HEK293 (cell line): Measurements from ENCODE around the gene PCYOX1L.

Source experiments
- CTCF ChIA-PET: fragments of 350-600 bp; formaldehyde crosslinking; extraction: SDS; loops from one replicate; lab custom pipeline; 2021; ENCODE audit warnings: antibody characterized with exemption; lab: Yijun Ruan, JAX
- POLR2A ChIA-PET: fragments of 300-600 bp; formaldehyde crosslinking; extraction: SDS; loops from one replicate; lab custom pipeline; 2020; ENCODE audit warnings: antibody characterized with exemption, inconsistent platforms; lab: Yijun Ruan, JAX
- H3K27ac ChIP-seq: fragments of 200-500 bp; sonication (Bioruptor generic); 2 replicates; pipeline ENCODE4 v1.5.1; 2014; ENCODE audit warnings: low read depth, low read length, control low read depth, inconsistent platforms; ENCODE audit errors: extremely low read depth
- H3K36me3 ChIP-seq, 2 experiments: fragments of 200-500 bp in 1 of 2; sonication (Bioruptor generic) in 1 of 2; 1 replicate in 1 of 2; 2 replicates in 1 of 2; pipeline ENCODE4 v1.5.1; 2014 to 2017; ENCODE audit warnings: inconsistent platforms in 2 of 2, low read length in 2 of 2; ENCODE audit not compliant: control insufficient read depth in 2 of 2, insufficient read depth in 1 of 2
- H3K4me1 ChIP-seq: fragments of 200-500 bp; sonication (Bioruptor generic); 2 replicates; pipeline ENCODE4 v1.5.1; 2014; ENCODE audit warnings: mild to moderate bottlenecking, low read length, inconsistent platforms; ENCODE audit not compliant: control insufficient read depth, insufficient read depth
- H3K4me3 ChIP-seq: 2 replicates; pipeline ENCODE4 v1.5.1; 2011; ENCODE audit warnings: low read depth, mild to moderate bottlenecking, control low read depth, low read length, moderate library complexity
- H3K9me3 ChIP-seq: fragments of 200-500 bp; sonication (Bioruptor generic); 2 replicates; pipeline ENCODE4 v1.5.1; 2014; ENCODE audit warnings: low read depth, low read length, inconsistent platforms; ENCODE audit not compliant: control insufficient read depth, insufficient read depth
- BCL11A ChIP-seq: fragments of 450-650 bp; formaldehyde crosslinking; IDR thresholded peaks from 2 replicates; pipeline ENCODE4 v1.5.1; 2016; ENCODE audit warnings: low read depth, missing biosample characterization, missing genetic modification characterization
- EGR2 ChIP-seq: fragments of 450-650 bp; formaldehyde crosslinking; IDR thresholded peaks from 2 replicates; pipeline ENCODE4 v1.5.1; 2016; ENCODE audit warnings: low read depth, missing biosample characterization, missing genetic modification characterization
- FEZF1 ChIP-seq: fragments of 450-650 bp; formaldehyde crosslinking; IDR thresholded peaks from 2 replicates; pipeline ENCODE4 v1.5.1; 2016; ENCODE audit warnings: missing biosample characterization, missing genetic modification characterization
- HOXA7 ChIP-seq: sonication (generic); formaldehyde crosslinking; IDR thresholded peaks from 2 replicates; pipeline ENCODE4 v1.8.1; 2022; ENCODE audit warnings: missing genetic modification reagents, borderline replicate concordance
- HOXC10 ChIP-seq: sonication (generic); formaldehyde crosslinking; IDR thresholded peaks from 2 replicates; pipeline ENCODE4 v1.8.1; 2023; ENCODE audit warnings: mild to moderate bottlenecking, missing genetic modification reagents
- INSM2 ChIP-seq: fragments of 450-650 bp; formaldehyde crosslinking; IDR thresholded peaks from 2 replicates; pipeline ENCODE4 v1.5.1; 2016; ENCODE audit warnings: missing biosample characterization, missing genetic modification characterization
- KLF9 ChIP-seq: fragments of 450-650 bp; formaldehyde crosslinking; IDR thresholded peaks from 2 replicates; pipeline ENCODE4 v1.5.1; 2016; ENCODE audit warnings: missing biosample characterization, missing genetic modification characterization, low read depth
- MEIS1 ChIP-seq: sonication (generic); formaldehyde crosslinking; IDR thresholded peaks from 2 replicates; pipeline ENCODE4 v1.8.1; 2022; ENCODE audit warnings: missing genetic modification reagents, mild to moderate bottlenecking, borderline replicate concordance
- PRDM10 ChIP-seq: fragments of 450-650 bp; formaldehyde crosslinking; IDR thresholded peaks from 2 replicates; pipeline ENCODE4 v1.5.1; 2016; ENCODE audit warnings: missing biosample characterization, missing genetic modification characterization
- SCRT1 ChIP-seq: fragments of 450-650 bp; formaldehyde crosslinking; IDR thresholded peaks from 2 replicates; pipeline ENCODE4 v1.5.1; 2016; ENCODE audit warnings: missing biosample characterization, missing genetic modification characterization, borderline replicate concordance
- SP7 ChIP-seq: fragments of 450-650 bp; formaldehyde crosslinking; IDR thresholded peaks from 2 replicates; pipeline ENCODE4 v1.5.1; 2016; ENCODE audit warnings: missing biosample characterization, missing genetic modification characterization
- ZBTB48 ChIP-seq: fragments of 450-650 bp; formaldehyde crosslinking; IDR thresholded peaks from 2 replicates; pipeline ENCODE4 v1.5.1; 2016; ENCODE audit warnings: missing biosample characterization, missing genetic modification characterization
- ZBTB8A ChIP-seq: fragments of 450-650 bp; formaldehyde crosslinking; IDR thresholded peaks from 2 replicates; pipeline ENCODE4 v1.5.1; 2016; ENCODE audit warnings: missing biosample characterization, missing genetic modification characterization
- ZNF138 ChIP-seq: fragments of 450-650 bp; formaldehyde crosslinking; IDR thresholded peaks from 2 replicates; pipeline ENCODE4 v1.5.1; 2016; ENCODE audit warnings: missing biosample characterization, missing genetic modification characterization, borderline replicate concordance
- ZNF211 ChIP-seq: fragments of 450-650 bp; formaldehyde crosslinking; IDR thresholded peaks from 2 replicates; pipeline ENCODE4 v1.5.1; 2016; ENCODE audit warnings: low read depth, missing biosample characterization, missing genetic modification characterization
- ZNF324 ChIP-seq: fragments of 450-650 bp; formaldehyde crosslinking; IDR thresholded peaks from 2 replicates; pipeline ENCODE4 v1.5.1; 2016; ENCODE audit warnings: missing biosample characterization, missing genetic modification characterization
- ZNF473 ChIP-seq: fragments of 450-650 bp; formaldehyde crosslinking; IDR thresholded peaks from 2 replicates; pipeline ENCODE4 v1.5.1; 2017; ENCODE audit warnings: missing biosample characterization, missing genetic modification characterization
- ZNF48 ChIP-seq: fragments of 450-650 bp; formaldehyde crosslinking; IDR thresholded peaks from 2 replicates; pipeline ENCODE4 v1.5.1; 2016; ENCODE audit warnings: missing biosample characterization, missing genetic modification characterization
- ZNF624 ChIP-seq: fragments of 450-650 bp; formaldehyde crosslinking; IDR thresholded peaks from 2 replicates; pipeline ENCODE4 v1.5.1; 2017; ENCODE audit warnings: missing biosample characterization, missing genetic modification characterization
- ZNF629 ChIP-seq: fragments of 450-650 bp; formaldehyde crosslinking; IDR thresholded peaks from 2 replicates; pipeline ENCODE4 v1.5.1; 2017; ENCODE audit warnings: missing biosample characterization, missing genetic modification characterization
- ZNF660 ChIP-seq: fragments of 450-650 bp; IDR thresholded peaks from 2 replicates; pipeline ENCODE4 v1.5.1; 2018; ENCODE audit warnings: missing biosample characterization, mild to moderate bottlenecking, missing genetic modification characterization
- ZNF692 ChIP-seq: fragments of 450-650 bp; formaldehyde crosslinking; IDR thresholded peaks from 2 replicates; pipeline ENCODE4 v1.5.1; 2016; ENCODE audit warnings: missing biosample characterization, missing genetic modification characterization
- ZNF777 ChIP-seq: fragments of 450-650 bp; formaldehyde crosslinking; IDR thresholded peaks from 2 replicates; pipeline ENCODE4 v1.5.1; 2017; ENCODE audit warnings: missing biosample characterization, missing genetic modification characterization, borderline replicate concordance
- ZSCAN18 ChIP-seq: fragments of 450-650 bp; formaldehyde crosslinking; IDR thresholded peaks from 2 replicates; pipeline ENCODE4 v1.5.1; 2016; ENCODE audit warnings: missing biosample characterization, missing genetic modification characterization
- ZSCAN5A ChIP-seq: fragments of 450-650 bp; formaldehyde crosslinking; IDR thresholded peaks from 2 replicates; pipeline ENCODE4 v1.5.1; 2016; ENCODE audit warnings: missing biosample characterization, missing genetic modification characterization

Gene PCYOX1L

GRCh38 chr5:149319174-149319573 lies 38.7 kb upstream of the PCYOX1L start:
- Histone ChIP-seq H3K27ac (no peak overlapping the region), H3K4me3 (no peak overlapping the region), H3K9me3 (no peaks in the 10 kb centered on the region), H3K4me1 (peaks cover 8% of the 10 kb centered on the region; the same call in 1 of the 2 replicates), H3K36me3 (peaks cover 0 to 5% of the 10 kb centered on the region in 2 experiments; a peak in 1 of 3 replicates)
- TF ChIP-seq SCRT1 (0 out of 2 replicates have a peak, but pooled peaks have one; percentile 19), SP7 (no peak)
- POLR2A ChIA-PET = interaction anchor here (2.4 kb wide), 1 partner anchor 26 kb away, joined by 24 read pairs; the partner anchor contains the start of gene GRPEL2
- CTCF ChIA-PET = interaction anchor here (1.1 to 6.0 kb wide), 5 partner anchors 48 to 116 kb away, joined by 4 to 61 read pairs (median 24); no protein-coding TSS in a partner anchor

- Histone ChIP-seq H3K9me3 (no peaks in the 10 kb centered on the region), H3K27ac (0 out of 2 replicates have a peak overlapping the region, but pooled peaks have one; percentile 18), H3K36me3 (peaks cover 0 to 5% of the 10 kb centered on the region in 2 experiments; a peak in 1 of 3 replicates), H3K4me3 (no peak overlapping the region), H3K4me1 (peaks cover 8% of the 10 kb centered on the region; the same call in 1 of the 2 replicates)
- POLR2A ChIA-PET = interaction anchor here (0.6 to 2.4 kb wide), 12 partner anchors 12 to 240 kb away, joined by 3 to 24 read pairs (median 3); partner anchors contain the start of genes CSNK1A1, GRPEL2 and PCYOX1L
- CTCF ChIA-PET = interaction anchor here (0.6 to 6.0 kb wide), 10 partner anchors 10 to 644 kb away, joined by 3 to 61 read pairs (median 4); partner anchors contain the start of gene GRPEL2
- TF ChIP-seq ZSCAN18 (tag by site-specific recombination) = no peak
- no peak for TF ChIP-seq ZNF324 (tag by site-specific recombination)
- no peak for TF ChIP-seq FEZF1 (tag by site-specific recombination)
- TF ChIP-seq ZBTB48 (tag by site-specific recombination) = no peak
- peak; percentile 83 for TF ChIP-seq PRDM10 (tag by site-specific recombination)
- TF ChIP-seq ZSCAN5A (tag by site-specific recombination) = no peak
- TF ChIP-seq ZNF777 (tag by site-specific recombination) = no peak
- no peak for TF ChIP-seq ZNF624
- no peak for TF ChIP-seq ZNF629 (tag by site-specific recombination)
- 0 out of 2 replicates have a peak, but pooled peaks have one; percentile 13 for TF ChIP-seq ZNF692 (tag by site-specific recombination)
- no peak for TF ChIP-seq ZNF48 (tag by site-specific recombination)
- no peak for TF ChIP-seq ZNF138 (tag by site-specific recombination)
- peak; percentile 60; the same call in 1 of the 2 replicates for TF ChIP-seq KLF9 (tag by site-specific recombination)
- no peak for TF ChIP-seq ZNF473
- peak; percentile 71 for TF ChIP-seq ZNF660
- TF ChIP-seq ZNF211 (tag by site-specific recombination) = no peak
- peak; percentile 43; the same call in 1 of the 2 replicates for TF ChIP-seq EGR2 (tag by site-specific recombination)
- no peak for TF ChIP-seq HOXC10 (CRISPR knock-in tag)
- no peak for TF ChIP-seq ZBTB8A (tag by site-specific recombination)
- no peak for TF ChIP-seq BCL11A (tag by site-specific recombination)
- TF ChIP-seq HOXA7 (CRISPR knock-in tag) = no peak
- no peak for TF ChIP-seq MEIS1
- TF ChIP-seq INSM2 (tag by site-specific recombination) = no peak
Measured at GRCh38 chr5:149320791-149321330, 37.0 kb upstream of the PCYOX1L start.
